Fibroblast of skin of right biceps (primary cell): ENCODE measurements around the gene AMACR.
"Not testable (repeated sequence)": the region's sequence is repeated elsewhere in the genome, so short reads cannot be mapped to it uniquely, and the experiment has no call there.

Experiments used
- DNase-seq: peaks from one replicate; pipeline ENCODE4 v3.0.0-alpha.2; 2013

Gene AMACR

DNA sequence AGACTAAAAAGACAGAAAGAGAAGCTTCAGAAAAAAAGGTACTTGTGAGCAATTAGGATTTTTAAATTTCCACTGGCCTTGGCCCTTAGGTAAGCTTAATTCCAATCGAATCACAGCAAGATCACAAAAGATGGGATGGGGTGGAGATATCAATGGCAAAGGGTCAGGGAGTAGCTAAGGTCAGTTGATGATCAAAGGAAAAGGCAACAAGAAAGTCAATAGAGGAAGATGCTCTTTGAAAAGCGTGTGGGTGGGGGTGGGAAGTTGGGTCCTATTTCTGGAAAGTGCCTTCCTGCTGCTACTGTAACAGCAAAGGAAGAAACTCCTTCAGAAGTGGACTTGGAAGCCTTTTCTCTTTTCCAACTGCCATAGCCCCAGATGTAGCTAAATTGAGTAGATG is 27.9 kb upstream of the AMACR start:
- DNase-seq, result no peak

DNA sequence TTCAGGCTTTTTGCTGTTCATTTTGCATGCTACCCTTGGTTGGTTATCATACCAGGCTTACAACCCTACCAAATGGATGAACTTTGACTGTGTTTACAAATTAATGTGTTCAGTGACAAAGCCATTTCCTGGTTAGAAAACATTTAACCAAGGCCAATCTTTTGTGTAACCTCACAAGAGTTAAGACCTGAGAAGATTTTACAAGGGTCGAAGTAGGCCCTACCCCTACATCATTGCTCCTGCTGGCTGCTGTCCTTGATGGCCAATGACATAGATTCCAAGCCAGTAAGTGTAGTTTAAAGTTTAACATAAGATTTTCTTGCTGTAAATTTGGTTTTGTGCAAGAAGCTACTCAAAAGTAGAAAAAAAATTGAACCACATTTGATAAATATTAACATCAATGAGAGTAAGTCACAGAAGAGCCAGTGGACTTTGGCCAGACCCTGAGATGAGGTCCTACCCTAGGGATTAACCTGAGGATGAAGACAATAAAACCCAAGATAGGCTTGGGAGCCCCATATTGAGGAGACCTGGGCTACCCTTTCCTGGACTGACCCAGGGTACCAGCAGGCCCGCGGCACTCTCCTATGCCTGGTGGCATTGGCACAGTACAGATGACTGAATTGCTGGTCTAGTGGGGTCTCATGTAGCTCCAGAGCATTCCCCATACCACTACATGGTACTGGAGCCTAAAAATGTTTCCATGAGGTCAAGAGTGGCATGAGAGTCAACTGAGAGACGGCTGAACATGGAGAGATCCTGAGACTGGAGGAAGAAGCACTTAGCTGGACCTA is 26.9 kb upstream of the AMACR start:
- DNase-seq, result no peak

- DNase-seq, result no peak
Measured at GRCh38 chr5:34031966-34032365, 24.1 kb upstream of the AMACR start.

DNA sequence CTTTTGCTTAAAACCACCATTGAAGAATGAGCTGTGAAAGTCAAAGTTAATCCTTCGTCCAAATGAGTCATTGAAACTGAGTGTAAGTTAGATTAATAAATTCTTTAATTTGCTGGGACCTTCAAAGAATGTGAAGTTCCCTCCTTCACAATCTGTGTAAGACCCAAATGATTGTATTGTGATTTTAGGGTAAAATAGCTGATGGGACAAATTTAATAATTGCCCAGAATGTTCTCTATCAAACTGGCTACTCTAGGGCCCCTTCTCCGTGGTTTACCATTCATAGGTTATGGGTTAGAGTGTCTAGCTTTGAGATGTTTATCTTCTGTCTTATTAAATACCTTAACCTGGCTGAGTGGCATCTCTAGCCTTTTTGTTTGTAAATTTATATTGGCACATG is 23.3 kb upstream of the AMACR start:
- DNase-seq, result no peak

DNA sequence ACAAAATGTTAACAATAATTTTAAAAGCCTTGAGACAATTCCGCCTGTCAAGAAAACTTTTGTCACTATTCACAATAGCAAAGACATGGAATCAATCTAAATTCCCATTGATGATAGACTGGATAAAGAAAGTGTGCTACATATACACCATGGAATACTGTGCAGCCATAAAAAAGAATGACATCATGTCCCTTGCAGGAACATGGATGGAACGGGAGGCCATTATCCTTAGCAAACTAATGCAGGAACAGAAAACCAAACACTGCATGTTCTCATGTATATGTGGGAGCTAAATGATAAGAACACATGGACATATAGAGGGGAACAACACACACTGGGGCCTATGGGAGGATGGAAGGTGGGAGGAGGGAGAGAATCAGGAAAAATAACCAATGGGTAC is 22.7 kb upstream of the AMACR start:
- DNase-seq, result not testable (repeated sequence)

GRCh38 chr5:34030048-34030447 is 22.2 kb upstream of the AMACR start:
- no peak for DNase-seq

DNA sequence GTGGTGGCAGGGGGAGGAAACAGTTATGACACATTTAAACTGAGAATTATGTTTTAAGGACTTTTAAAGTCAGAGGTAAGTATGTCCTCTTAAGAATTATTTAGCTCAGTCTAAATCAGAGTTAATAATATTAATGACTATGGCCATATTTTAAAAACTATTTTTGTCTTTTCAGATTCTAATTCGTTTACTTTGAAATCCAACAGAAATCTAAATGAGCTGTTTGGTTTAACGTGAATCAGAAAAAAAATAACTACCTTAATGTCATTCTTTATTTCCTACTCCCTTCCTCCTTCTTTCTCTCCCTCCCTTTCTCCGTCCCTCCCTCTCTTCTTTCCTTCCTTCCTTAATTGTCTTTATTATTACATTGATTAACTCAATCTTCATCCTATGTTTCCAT is 20.5 kb upstream of the AMACR start:
- DNase-seq, result no peak

DNA sequence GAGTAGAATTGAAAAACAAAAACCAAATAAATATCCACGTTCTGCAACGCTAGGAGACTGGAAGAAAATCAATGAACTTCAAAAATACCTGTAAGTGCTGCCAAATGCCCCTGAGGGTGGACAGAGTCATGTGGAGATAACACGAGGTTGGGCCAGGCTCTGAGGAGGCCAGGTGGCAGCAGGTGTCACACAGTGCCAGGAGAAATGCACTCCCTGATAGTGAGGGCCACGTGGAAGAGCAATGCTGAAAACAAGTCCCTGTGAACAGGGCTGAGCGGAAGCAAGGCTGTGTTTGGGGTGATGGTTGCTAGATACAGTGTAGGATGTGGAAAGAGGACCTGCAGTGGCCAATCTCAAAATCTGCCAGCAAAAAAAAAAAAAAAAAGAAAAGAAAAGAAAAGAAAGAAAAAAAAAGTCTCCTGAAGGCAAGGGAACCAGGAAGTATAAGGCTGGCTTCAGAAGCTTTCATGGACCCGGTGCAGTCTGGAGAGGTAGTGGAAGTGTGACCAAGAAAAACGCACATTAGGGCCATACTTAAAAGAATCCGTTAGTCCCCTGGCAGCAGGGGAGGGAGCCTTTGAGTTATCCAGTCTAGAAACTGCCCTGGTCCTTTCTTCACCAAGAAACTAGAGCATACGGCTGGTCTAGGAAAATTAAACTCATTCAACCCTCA is 18.4 kb upstream of the AMACR start:
- DNase-seq, result no peak

DNA sequence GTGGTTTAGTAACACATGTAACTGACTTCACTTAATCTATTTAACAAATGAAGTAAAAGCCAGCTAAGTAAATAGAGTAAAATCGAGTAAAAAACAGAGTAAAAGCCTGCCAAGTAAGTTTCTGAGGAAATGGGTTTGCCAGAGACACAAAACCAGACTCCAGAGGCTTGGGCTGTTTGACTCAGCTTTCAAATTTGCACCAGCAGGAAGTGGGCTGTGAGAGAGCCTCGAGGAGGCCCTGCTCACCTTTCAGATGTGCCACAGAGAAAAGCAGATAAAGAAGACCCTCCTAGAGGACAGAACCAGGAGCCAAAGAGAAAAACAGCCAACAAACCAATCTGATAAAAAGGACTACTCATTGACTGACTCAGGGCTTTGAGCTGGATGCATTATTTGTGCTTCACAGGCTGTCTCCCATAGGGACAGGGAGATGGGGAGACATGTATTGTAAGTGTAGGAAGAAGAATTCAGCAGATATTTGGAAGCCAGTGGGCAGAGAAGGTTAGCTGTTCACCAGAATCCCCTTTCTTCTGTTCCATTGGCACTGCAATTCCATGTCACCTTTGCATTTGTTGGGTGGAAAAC is 14.4 kb upstream of the AMACR start:
- peak; percentile 68 for DNase-seq

GRCh38 chr5:34021334-34021733 is 13.5 kb upstream of the AMACR start:
- no peak for DNase-seq

GRCh38 chr5:34020726-34021125 is 12.9 kb upstream of the AMACR start:
- DNase-seq, result no peak

DNA sequence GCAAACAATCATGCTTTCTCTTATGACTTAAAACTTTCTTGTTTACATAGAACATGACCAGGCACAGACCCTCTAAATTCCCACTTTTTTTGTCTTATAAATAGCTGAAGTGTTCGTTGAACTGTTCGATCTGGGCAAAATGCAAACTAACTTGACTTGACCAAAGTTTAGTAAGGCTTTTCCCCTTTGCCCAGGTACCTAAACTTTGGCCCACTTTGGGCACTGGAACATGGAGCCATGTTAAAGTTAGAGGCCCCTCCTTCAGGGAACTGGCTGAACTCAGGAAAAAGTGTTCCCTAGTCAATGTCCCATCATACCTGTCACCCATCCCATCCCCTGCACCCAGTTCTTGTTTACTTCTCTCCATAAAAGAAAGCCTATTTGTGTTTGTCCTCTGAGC is 9.4 kb upstream of the AMACR start:
- DNase-seq, result no peak

DNA sequence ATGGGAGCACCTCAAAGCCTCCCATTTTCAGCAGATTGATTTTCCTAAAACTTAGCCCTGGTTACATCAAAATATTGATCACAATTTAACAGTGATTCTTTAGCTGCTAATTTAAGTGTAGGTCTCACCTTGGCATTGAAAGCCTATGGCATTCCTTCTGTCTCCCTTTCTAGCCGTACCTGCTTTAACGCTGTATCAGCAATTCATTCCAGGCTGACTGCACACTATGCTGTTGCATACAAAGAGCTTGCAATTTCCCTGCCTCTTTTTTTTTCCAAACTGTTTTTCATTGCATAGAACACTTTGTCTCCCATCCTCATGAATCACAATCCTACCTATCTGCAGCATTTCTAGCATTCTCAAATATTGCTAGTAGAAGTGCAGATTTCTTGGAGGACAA is 8.9 kb upstream of the AMACR start:
- DNase-seq, result no peak

GRCh38 chr5:34016222-34016621 is 8.4 kb upstream of the AMACR start:
- DNase-seq, result no peak

- DNase-seq, result no peak
Measured at GRCh38 chr5:34015120-34015822, 7.4 kb upstream of the AMACR start.

- no peak for DNase-seq
Measured at GRCh38 chr5:34014626-34015025, 6.8 kb upstream of the AMACR start.

DNA sequence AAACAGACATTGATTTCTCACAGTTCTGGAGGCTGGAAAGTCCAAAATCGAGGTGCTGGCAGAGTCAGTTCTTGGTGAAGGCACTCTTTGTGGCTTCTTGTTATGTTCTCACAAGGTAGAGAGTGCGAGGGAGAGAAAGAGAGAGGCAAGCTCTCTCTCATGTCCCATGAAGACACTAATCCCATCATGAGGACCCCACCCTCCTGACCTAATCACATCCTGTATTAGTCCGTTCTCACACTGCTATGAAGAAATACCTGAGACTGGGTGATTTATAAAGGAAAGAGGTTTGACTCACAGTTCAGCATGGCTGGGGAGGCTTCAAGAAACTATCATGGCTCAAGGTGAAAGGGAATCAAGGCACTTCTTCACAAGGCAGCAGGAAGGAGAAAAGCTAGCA is 5.7 kb upstream of the AMACR start:
- DNase-seq, result no peak

- peak; percentile 68 for DNase-seq
Measured at GRCh38 chr5:34012791-34013190, 4.9 kb upstream of the AMACR start.

DNA sequence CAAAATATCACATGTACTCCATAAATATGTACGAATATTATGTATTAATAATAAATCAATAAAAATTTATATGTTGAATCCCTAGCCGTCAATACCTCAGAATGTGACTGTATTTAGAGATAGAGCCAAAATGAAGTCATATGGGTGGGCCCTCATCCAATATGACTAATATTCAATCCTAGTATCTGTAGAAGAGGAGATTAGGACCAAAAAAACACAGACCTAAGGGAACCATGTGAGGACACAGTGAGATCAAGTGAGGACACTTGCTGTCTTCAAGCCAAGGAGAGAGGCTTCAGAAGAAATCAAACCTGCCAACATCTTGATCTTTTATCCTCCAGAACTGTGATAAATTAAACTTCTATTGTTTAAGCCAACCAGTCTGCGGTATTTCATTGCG is 3.7 kb upstream of the AMACR start:
- DNase-seq, result peak; percentile 44

- not testable (repeated sequence) for DNase-seq
Measured at GRCh38 chr5:34010146-34010545, 2.3 kb upstream of the AMACR start.

DNA sequence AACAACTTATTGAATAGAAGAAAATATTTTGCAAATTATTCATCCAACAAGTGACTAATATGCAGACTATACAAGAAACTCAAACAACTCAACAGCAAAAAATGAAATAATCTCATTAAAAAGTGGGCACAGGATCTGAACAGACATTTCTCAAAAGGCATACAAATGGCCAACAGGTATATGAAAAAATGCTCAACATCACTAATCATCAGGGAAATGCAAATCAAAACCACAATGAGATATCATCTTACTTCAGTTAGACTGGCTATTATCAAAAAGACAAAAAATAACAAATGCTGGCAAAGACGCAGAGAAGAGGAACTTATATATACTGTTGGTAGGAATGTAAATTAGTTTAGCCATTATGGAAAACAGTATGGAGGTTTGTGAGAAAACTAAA is 1.8 kb upstream of the AMACR start:
- no peak for DNase-seq

GRCh38 chr5:34008802-34009201 is 952 bp upstream of the AMACR start:
- DNase-seq, result no peak

- DNase-seq, result no peak
Measured at GRCh38 chr5:34007201-34007620, 639 bp downstream of the AMACR start.

DNA sequence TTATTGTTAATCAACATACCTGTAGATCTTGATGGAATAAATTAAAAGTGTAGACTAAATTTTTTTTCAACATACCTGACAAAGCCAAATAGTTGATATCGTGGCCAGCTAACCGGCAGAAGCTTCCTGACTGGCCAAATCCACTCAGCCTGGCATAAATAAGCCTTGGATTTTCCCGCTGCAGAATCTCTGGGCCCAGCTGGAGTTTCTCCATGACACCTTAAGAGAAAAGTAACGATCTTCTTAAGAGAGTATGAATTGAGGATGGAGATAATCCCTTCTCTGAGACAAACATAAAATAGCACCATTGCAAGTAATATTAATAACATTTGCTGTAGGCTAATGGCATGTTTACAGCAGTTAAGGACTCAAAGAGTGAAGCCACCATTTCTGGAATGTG is 2.2 kb downstream of the AMACR start:
- DNase-seq, result no peak
